K562 (cell line): ENCODE data around the gene STX18.

Source experiments
- FOXK2 ChIP-seq, 2 experiments: fragments of 450-650 bp; IDR thresholded peaks in 1 of 2; conservative IDR thresholded peaks in 1 of 2; 2 replicates each; pipeline ENCODE4 v1.6.1; 2016; ENCODE audit warnings: low read depth in 2 of 2, mild to moderate bottlenecking in 1 of 2
- MTA3 ChIP-seq: fragments of 450-650 bp; formaldehyde crosslinking; IDR thresholded peaks from 2 replicates; pipeline ENCODE4 v1.6.1; 2017; ENCODE audit warnings: mild to moderate bottlenecking, borderline replicate concordance
- YBX1 ChIP-seq: fragments of 450-650 bp; IDR thresholded peaks from 2 replicates; pipeline ENCODE4 v1.7.1; 2016; ENCODE audit warnings: mild to moderate bottlenecking

GRCh38 chr4:4408132-4408523 lies 133.7 kb downstream of the STX18 start:
- TF ChIP-seq MTA3: no peak
- TF ChIP-seq FOXK2 (conservative IDR thresholded peaks at IDR 0.05 in 1 of 2, IDR thresholded peaks at IDR 0.05 in 1 of 2; ENCODE audit: low read depth in 2 of 2): no peak
- no peak for TF ChIP-seq YBX1
